Endometrial microvascular endothelial cells (primary cell): ENCODE measurements around the gene ACSM2B. TPM values are rescaled to one million over a fixed set of nuclear protein-coding genes. Genes with fewer than 3 reads are reported as not detected.
"Not testable (repeated sequence)": the region's sequence is repeated elsewhere in the genome, so short reads cannot be mapped to it uniquely, and the experiment has no call there.

Experiments
- in situ Hi-C: cut with HindIII; loops from 2 replicates; pipeline ENCODE4 v1.10.0; 2017; ENCODE audit warnings: low sequenced_read_pairs, low pct_unique_long_range_greater_than_20kb; ENCODE audit errors: inconsistent ontology term
- total RNA-seq: library from RNA; depleted of rRNA; stranded (reverse); fragments of >200 nt; gene quantifications from one replicate; pipeline ENCODE4 v1.2.3, GENCODE V29; 2015; ENCODE audit errors: inconsistent ontology term

Gene ACSM2B, protein sequence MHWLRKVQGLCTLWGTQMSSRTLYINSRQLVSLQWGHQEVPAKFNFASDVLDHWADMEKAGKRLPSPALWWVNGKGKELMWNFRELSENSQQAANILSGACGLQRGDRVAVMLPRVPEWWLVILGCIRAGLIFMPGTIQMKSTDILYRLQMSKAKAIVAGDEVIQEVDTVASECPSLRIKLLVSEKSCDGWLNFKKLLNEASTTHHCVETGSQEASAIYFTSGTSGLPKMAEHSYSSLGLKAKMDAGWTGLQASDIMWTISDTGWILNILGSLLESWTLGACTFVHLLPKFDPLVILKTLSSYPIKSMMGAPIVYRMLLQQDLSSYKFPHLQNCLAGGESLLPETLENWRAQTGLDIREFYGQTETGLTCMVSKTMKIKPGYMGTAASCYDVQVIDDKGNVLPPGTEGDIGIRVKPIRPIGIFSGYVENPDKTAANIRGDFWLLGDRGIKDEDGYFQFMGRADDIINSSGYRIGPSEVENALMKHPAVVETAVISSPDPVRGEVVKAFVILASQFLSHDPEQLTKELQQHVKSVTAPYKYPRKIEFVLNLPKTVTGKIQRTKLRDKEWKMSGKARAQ
- not detected for total RNA-seq

- in situ Hi-C loops: not testable (repeated sequence)
Observed at GRCh38 chr16:20576145-20576544, at the start of gene ACSM2B. TSS of gene ACSM2B (minus strand) at chr16:20576367. CDS start at chr16:20564845, 11,522 bp downstream.

DNA sequence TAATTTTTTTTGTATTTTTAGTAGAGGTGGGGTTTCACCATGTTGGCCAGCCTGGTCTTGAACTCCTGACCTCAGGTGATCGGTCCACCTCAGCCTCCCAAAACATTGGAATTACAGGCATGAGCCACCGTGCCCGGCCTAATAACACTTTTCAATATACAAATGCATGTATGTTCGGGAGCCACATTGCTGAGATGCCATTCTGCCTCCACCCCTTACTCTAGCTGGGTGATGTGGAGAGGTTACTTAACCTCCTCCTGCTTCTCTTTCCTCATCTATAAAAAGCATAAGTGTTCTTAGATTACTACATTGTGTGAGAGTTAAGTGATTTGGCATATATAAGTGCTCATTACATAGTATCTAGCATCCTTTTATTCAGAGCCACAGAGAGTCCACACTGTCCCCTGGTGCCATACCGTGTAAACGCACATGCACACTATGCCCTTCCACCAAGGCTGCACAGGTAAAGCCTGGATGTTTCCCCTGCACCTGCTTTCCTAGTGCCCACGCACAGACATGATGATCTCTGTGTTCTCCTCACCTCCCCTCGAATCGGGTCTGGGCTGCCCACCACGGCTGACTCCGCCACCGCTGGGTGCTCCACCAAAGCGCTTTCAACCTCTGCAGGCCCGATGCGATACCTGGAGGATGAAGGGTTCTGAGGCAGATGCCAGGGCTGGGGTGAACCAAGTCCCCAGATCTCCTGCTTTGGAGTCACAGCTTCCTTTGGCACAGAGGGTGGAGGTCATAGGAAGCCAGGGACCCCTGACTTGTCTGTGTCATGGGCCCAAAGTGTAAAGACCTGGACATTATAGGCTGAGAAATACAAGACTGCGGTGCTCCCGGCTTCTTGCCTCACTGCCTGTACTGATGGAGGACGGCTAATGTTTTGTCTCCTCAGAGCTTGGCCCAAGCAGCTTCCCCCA, 49.0 kb upstream of the ACSM2B start:
- in situ Hi-C loops: no loop called here

DNA sequence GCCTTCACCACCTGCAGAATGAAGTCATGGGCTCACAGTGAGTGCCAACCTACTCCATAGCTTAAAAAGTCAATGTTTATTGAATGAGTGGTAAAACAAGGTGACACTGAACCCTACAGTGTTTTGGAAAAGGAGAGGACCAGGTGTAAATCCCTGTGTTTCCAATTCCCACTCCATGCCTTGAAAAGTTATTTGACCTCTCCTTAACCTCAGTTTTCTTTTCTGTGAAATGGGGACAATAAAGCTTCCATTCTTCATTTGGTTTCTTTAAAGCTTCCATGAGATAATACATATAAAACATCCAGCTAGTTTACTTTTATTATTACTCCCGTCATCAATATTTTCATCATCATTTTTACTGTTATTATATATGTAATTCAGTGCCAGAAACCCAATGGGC, 48.0 kb upstream of the ACSM2B start:
- in situ Hi-C loops: no loop called here

DNA sequence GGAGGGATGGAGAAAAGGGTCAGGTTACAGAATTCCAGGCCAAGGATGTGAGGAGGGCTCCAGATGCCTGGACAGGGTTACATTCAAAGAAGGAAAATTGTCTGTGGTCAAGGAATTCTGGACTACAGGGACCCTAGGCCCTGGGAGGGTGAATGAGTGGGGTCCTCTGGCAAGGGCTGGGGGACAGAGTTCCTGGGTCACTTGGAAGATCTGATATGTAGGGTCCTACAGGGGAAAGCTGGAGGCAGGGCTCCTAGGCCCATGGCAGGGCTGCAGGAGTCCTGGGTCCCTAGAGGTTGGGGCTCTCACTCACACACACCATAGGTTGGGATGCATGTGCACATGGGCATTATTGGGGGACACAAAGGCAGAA, 46.3 kb upstream of the ACSM2B start:
- in situ Hi-C loops: no loop called here

- in situ Hi-C loops: no loop called here
Observed at GRCh38 chr16:20621406-20621805, 45.2 kb upstream of the ACSM2B start.

- in situ Hi-C loops: no loop called here
Observed at GRCh38 chr16:20620770-20621169, 44.6 kb upstream of the ACSM2B start.

DNA sequence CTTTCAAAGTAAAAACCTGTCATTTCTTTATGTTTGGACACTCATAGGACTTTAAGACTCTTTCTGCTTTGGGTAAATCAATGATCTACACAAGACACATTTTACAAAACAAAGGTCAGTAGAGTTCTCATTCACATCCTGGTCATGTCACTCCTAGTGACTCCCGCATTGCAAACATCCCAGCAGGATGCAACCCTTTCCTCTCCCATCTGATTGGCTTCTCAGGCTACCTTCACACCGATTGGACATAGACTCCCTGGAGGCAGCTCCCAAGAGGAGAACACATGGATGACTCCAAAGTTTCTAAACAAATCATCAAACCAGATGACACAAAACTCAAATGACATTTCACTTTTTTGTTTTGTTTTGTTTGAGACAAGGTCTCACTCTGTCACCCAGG, 43.8 kb upstream of the ACSM2B start:
- in situ Hi-C loops: no loop called here

DNA sequence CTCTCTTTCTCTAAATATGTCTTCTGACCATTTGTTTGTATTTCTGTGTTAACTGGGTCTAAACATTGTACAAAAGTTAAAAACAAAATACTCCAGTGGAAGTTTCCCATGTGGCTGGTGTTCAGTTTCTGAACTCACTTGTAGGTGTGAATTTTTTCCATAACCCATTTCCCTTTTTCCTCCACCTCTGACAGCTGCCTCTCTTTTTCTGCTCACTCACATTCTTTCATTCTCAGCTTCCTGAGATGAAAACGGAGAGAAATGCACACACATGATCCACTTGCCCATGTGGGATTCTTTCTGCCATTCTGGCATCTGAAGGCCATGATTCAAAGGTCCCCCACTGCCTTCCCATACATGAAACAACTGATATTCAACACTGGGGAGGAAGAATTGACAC, 41.1 kb upstream of the ACSM2B start:
- in situ Hi-C loops: no loop called here

- in situ Hi-C loops: no loop called here
Observed at GRCh38 chr16:20614186-20615141, 38.3 kb upstream of the ACSM2B start.

DNA sequence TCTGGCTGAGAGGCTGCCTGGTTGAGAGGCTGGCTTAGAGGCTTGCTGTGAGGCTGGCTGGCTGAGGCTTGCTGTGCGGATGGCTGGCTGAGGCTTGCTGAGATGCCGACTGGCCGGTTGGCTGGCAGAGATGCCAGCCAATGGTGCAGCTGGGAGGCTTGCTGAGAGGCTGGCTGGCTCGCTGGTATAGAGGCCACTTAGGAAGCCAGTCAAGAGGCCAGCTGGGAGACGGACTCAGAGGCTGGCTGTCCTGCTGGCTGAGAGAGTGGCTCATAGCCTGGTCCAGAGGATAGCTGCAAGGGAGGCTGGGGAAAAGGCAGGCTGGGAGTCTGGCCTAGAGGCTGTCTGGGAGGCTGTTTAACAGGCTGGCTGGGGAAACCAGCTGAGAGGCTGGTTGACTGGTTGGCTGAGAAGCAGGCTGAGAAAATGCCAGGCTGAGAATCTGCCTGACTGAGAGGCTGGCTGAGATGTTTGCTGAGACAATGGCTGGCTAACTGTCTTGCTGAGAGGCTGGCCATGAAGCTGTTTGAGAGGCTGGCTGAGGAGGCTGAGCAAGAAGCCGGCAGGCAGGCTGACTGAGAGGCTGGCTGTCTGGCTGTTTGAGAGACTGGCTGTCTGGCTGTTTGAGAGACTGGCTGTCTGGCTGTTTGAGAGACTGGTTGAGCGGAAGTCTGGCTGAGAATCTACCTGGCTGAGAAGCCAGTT, 37.5 kb upstream of the ACSM2B start:
- in situ Hi-C loops: no loop called here

- in situ Hi-C loops: no loop called here
Observed at GRCh38 chr16:20612551-20613480, 36.6 kb upstream of the ACSM2B start.

DNA sequence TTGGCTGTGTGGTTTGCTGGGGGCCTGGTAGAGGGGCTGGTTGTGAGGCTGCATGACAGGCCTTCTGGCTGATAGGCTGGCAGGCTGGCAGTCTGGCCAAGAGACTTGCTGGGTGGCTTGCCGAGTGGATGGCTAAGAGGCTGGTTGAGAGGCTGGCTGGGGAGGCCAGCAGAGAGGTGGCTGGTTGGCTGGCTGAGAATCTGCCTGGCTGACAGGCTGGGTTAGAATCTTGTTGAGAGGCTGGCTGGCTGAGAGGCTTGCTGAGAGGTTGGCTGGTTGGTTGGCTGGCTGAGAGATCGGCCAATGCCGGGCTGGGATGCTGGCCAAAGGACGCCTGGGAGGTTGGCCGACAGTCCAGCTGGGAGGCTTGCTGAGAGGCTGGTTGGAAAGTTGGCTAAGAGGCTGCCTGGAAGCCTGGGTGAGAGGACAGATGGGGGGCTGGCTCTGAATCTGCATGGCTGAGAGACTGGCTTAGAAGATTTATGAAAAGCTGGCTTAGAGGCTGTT, 35.9 kb upstream of the ACSM2B start:
- in situ Hi-C loops: no loop called here

GRCh38 chr16:20611350-20611902, 35.3 kb upstream of the ACSM2B start:
- in situ Hi-C loops: no loop called here

- in situ Hi-C loops: no loop called here
Observed at GRCh38 chr16:20610892-20611349, 34.8 kb upstream of the ACSM2B start.

DNA sequence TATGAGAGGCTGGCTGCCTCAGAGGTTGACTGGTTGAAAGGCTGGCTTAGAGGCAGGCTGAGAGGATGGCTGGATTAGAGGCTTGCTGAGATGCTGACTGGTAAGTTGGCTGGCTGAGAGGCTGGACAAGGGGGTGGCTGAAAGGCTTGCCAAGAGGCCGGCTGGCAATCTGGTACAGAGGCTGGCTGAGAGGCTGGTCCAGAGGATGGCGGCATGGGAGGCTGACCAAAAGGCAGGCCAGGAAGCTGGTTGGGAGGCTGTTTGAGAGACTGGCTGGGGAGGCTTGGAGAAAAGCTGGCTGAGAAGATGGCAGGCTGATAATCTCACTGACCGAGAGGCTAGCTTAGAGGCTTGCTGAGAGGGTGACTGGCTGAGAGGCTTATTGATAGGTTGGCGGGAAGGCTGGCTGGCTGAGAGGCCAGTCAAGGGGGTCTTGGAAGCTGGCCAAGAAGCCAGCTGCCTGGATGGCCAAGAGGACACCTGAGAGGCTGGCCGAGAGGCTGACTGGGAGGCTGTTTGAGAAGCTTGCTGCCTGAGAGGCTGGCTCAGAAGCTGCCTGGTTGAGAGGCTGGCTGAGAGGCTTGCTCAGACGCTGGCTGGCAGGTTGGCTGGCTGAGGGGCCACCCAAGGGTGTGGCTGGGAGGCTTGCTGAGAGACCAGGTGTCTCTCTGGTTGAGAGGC, 34.2 kb upstream of the ACSM2B start:
- in situ Hi-C loops: no loop called here

- in situ Hi-C loops: not testable (repeated sequence)
Observed at GRCh38 chr16:20602205-20602604, 26.0 kb upstream of the ACSM2B start.
